ENCODE data around the gene SPPL2C.

Gene SPPL2C

DNA sequence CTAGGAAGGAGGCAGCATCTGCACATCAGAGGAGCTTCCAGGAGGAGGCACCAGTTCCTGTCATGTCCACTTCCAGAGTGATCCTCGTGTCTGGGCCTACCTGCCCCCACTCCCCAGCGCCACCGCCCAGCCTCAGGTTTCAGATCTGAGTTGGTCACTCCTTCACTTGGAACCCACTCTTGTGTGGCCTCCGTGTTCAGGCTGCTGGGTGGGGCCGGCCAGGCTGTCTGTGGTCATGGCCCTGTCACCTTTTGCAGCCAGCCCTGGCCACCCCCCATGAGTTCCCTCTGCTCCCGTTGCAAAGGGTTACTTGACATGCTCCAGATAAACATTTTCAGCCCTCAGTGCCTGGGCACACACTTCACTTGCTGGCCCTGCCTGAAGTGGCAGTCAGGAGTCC, 26.6 kb upstream of the SPPL2C start (continued):
- TF ChIP-seq, protein P1, sequence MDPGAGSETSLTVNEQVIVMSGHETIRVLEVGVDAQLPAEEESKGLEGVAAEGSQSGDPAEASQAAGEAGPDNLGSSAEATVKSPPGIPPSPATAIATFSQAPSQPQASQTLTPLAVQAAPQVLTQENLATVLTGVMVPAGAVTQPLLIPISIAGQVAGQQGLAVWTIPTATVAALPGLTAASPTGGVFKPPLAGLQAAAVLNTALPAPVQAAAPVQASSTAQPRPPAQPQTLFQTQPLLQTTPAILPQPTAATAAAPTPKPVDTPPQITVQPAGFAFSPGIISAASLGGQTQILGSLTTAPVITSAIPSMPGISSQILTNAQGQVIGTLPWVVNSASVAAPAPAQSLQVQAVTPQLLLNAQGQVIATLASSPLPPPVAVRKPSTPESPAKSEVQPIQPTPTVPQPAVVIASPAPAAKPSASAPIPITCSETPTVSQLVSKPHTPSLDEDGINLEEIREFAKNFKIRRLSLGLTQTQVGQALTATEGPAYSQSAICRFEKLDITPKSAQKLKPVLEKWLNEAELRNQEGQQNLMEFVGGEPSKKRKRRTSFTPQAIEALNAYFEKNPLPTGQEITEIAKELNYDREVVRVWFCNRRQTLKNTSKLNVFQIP (CRISPR knock-in tag; IDR thresholded peaks at IDR 0.05; ENCODE audit: borderline replicate concordance, low read depth): no peak

DNA sequence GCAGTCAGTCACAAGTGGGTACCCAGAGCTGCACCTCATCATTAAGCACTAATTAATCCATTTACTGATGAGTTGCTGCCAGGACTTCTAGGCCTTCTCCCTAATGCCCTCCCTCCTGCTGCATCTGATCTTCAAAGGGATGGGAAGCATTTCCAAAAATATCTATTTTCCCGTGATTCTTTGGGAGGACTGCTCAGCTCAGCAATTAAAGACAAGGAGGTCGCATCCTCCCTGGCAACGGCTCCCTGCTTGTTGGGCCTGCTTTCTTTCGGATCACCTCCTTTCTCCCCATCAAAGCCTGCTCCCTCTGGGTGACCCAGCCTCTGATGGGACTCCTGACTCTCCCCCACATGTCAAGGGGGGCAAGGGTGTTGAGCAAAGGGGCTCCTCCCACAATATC, 26.0 kb upstream of the SPPL2C start:
- ATAC-seq: no peak

DNA sequence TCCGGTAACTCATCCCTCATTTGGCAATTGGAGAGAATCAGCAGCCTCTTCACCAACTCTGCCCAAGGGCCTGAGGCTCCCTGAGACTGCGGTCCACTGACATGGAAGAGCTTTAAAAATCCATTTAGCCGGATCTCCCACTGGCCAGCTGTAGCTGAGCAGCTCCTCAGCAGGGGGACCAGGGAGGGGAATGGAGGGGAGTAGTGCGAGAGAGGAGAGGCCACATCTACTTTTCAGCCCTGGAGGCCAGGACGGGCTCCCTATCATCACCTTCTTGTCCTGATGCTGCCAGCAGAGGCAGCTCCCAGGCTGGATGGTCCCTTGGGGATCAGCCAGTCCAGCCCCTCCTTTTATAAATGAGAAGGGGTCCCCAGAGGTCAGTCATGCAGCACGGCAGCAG, 25.0 kb upstream of the SPPL2C start:
- TF ChIP-seq ZNF70 (CRISPR knock-in tag; IDR thresholded peaks at IDR 0.05) (no peak), TOX (CRISPR knock-in tag; IDR thresholded peaks at IDR 0.05; ENCODE audit: borderline replicate concordance) (no peak), BACH2 (CRISPR knock-in tag; IDR thresholded peaks at IDR 0.05; ENCODE audit: borderline replicate concordance) (no peak), GLIS3 (CRISPR knock-in tag; IDR thresholded peaks at IDR 0.05) (no peak), ZFP30 (CRISPR knock-in tag; IDR thresholded peaks at IDR 0.05) (no peak), RARB (CRISPR knock-in tag; IDR thresholded peaks at IDR 0.05) (no peak), ARNTL (CRISPR knock-in tag; IDR thresholded peaks at IDR 0.05; ENCODE audit: borderline replicate concordance, low read depth) (no peak), TCF4 (CRISPR knock-in tag; IDR thresholded peaks at IDR 0.05; ENCODE audit: borderline replicate concordance) (no peak), PPARA (CRISPR knock-in tag; IDR thresholded peaks at IDR 0.05; ENCODE audit: borderline replicate concordance) (no peak), ESRRG (CRISPR knock-in tag; IDR thresholded peaks at IDR 0.05) (no peak)
- TF ChIP-seq, protein P2, sequence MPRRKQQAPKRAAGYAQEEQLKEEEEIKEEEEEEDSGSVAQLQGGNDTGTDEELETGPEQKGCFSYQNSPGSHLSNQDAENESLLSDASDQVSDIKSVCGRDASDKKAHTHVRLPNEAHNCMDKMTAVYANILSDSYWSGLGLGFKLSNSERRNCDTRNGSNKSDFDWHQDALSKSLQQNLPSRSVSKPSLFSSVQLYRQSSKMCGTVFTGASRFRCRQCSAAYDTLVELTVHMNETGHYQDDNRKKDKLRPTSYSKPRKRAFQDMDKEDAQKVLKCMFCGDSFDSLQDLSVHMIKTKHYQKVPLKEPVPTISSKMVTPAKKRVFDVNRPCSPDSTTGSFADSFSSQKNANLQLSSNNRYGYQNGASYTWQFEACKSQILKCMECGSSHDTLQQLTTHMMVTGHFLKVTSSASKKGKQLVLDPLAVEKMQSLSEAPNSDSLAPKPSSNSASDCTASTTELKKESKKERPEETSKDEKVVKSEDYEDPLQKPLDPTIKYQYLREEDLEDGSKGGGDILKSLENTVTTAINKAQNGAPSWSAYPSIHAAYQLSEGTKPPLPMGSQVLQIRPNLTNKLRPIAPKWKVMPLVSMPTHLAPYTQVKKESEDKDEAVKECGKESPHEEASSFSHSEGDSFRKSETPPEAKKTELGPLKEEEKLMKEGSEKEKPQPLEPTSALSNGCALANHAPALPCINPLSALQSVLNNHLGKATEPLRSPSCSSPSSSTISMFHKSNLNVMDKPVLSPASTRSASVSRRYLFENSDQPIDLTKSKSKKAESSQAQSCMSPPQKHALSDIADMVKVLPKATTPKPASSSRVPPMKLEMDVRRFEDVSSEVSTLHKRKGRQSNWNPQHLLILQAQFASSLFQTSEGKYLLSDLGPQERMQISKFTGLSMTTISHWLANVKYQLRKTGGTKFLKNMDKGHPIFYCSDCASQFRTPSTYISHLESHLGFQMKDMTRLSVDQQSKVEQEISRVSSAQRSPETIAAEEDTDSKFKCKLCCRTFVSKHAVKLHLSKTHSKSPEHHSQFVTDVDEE (CRISPR knock-in tag; IDR thresholded peaks at IDR 0.05): no peak
- TF ChIP-seq, protein P3, sequence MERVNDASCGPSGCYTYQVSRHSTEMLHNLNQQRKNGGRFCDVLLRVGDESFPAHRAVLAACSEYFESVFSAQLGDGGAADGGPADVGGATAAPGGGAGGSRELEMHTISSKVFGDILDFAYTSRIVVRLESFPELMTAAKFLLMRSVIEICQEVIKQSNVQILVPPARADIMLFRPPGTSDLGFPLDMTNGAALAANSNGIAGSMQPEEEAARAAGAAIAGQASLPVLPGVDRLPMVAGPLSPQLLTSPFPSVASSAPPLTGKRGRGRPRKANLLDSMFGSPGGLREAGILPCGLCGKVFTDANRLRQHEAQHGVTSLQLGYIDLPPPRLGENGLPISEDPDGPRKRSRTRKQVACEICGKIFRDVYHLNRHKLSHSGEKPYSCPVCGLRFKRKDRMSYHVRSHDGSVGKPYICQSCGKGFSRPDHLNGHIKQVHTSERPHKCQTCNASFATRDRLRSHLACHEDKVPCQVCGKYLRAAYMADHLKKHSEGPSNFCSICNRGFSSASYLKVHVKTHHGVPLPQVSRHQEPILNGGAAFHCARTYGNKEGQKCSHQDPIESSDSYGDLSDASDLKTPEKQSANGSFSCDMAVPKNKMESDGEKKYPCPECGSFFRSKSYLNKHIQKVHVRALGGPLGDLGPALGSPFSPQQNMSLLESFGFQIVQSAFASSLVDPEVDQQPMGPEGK (CRISPR knock-in tag; IDR thresholded peaks at IDR 0.05; ENCODE audit: borderline replicate concordance): no peak
- TF ChIP-seq, protein P1 (CRISPR knock-in tag; IDR thresholded peaks at IDR 0.05; ENCODE audit: borderline replicate concordance, low read depth): no peak
- ATAC-seq: no peak

More for the DNA sequence above, 26.0 kb upstream of the SPPL2C start:
- TF ChIP-seq TOX (CRISPR knock-in tag; IDR thresholded peaks at IDR 0.05; ENCODE audit: borderline replicate concordance) (no peak), GLIS3 (CRISPR knock-in tag; IDR thresholded peaks at IDR 0.05) (no peak)

DNA sequence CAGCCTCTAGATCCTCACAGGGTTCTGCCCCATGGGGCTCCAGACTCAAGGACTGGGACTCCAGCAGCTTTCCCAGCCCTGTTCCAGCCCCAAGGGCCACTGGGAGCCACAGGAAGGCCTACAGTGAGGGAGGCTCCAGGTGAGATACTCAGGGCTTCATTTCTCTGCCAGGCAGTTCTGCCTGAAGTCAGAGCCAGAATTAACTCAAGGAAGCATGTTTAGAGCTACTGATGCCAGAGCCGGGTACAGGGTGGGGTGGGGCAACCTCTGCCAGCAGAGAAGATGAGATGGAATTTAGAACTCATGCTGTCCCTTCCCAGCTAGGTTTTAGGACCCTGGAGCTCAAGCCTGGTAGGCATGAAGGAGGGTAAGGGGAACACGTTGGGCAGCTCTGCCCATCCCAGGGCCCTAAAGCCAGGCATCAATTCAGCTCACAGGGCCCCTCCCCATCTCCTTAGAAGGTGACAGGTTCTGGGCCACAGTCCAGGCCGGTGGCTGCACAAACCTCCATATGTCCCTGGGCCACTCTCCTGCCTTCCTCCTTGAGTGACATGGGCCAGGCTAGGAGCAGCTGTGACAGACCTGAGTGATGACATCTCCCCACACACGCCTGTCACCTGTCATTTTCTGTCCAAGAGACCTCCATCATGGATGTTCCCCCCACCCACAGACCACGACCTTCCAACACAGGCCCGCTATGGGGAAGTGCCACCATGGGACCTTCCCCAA, 24.5 kb upstream of the SPPL2C start:
- ATAC-seq: no peak
- TF ChIP-seq BACH2 (CRISPR knock-in tag; IDR thresholded peaks at IDR 0.05; ENCODE audit: borderline replicate concordance) (no peak), OSR1 (CRISPR knock-in tag; IDR thresholded peaks at IDR 0.05) (no peak), ZNF565 (CRISPR knock-in tag; conservative IDR thresholded peaks at IDR 0.05; ENCODE audit: low read depth) (no peak), ZNF8 (CRISPR knock-in tag; IDR thresholded peaks at IDR 0.05) (no peak), PPARA (CRISPR knock-in tag; IDR thresholded peaks at IDR 0.05; ENCODE audit: borderline replicate concordance) (no peak), ZFP30 (CRISPR knock-in tag; IDR thresholded peaks at IDR 0.05) (no peak), ISL1 (CRISPR knock-in tag; IDR thresholded peaks at IDR 0.05) (no peak), RARB (CRISPR knock-in tag; IDR thresholded peaks at IDR 0.05) (no peak), SNAI2 (CRISPR knock-in tag; IDR thresholded peaks at IDR 0.05) (no peak), ESRRG (CRISPR knock-in tag; IDR thresholded peaks at IDR 0.05) (no peak), ZC3H10 (CRISPR knock-in tag; IDR thresholded peaks at IDR 0.05) (no peak), ARNTL (CRISPR knock-in tag; IDR thresholded peaks at IDR 0.05; ENCODE audit: borderline replicate concordance, low read depth) (no peak), TCF4 (CRISPR knock-in tag; IDR thresholded peaks at IDR 0.05; ENCODE audit: borderline replicate concordance) (no peak)
- TF ChIP-seq, protein P4, sequence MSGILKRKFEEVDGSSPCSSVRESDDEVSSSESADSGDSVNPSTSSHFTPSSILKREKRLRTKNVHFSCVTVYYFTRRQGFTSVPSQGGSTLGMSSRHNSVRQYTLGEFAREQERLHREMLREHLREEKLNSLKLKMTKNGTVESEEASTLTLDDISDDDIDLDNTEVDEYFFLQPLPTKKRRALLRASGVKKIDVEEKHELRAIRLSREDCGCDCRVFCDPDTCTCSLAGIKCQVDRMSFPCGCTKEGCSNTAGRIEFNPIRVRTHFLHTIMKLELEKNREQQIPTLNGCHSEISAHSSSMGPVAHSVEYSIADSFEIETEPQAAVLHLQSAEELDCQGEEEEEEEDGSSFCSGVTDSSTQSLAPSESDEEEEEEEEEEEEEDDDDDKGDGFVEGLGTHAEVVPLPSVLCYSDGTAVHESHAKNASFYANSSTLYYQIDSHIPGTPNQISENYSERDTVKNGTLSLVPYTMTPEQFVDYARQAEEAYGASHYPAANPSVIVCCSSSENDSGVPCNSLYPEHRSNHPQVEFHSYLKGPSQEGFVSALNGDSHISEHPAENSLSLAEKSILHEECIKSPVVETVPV (CRISPR knock-in tag; IDR thresholded peaks at IDR 0.05): no peak
- TF ChIP-seq, protein P1 (CRISPR knock-in tag; IDR thresholded peaks at IDR 0.05; ENCODE audit: borderline replicate concordance, low read depth): no peak
